SK-N-SH treated with all-trans-retinoic acid at 6 μM for 48 hours (cell line): Measurements from ENCODE around the gene AGAP1.

ENCODE experiments used
- ATAC-seq: fragments of 200-7000 bp; cut with Tn5 transposase; 3 replicates; pipeline ENCODE4 v1.9.1; 2020; ENCODE audit warnings: mild to moderate bottlenecking, moderate library complexity
- BACH2 ChIP-seq: fragments of 250-450 bp; sonication (Bioruptor Pico); IDR thresholded peaks from 2 replicates; pipeline ENCODE4 v1.9.0; 2021; ENCODE audit warnings: mild to moderate bottlenecking, borderline replicate concordance
- CREB5 ChIP-seq: fragments of 250-450 bp; sonication (Bioruptor Pico); IDR thresholded peaks from 2 replicates; pipeline ENCODE4 v1.5.1; 2020; ENCODE audit warnings: low read depth, mild to moderate bottlenecking, moderate library complexity
- CSDC2 ChIP-seq: fragments of 250-450 bp; sonication (Bioruptor Pico); IDR thresholded peaks from 2 replicates; pipeline ENCODE4 v1.5.0; 2020; ENCODE audit warnings: mild to moderate bottlenecking, moderate library complexity
- CSRNP3 ChIP-seq: fragments of 250-450 bp; sonication (Bioruptor Pico); IDR thresholded peaks from 2 replicates; pipeline ENCODE4 v1.5.1; 2021; ENCODE audit warnings: mild to moderate bottlenecking, moderate library complexity
- GLIS3 ChIP-seq: fragments of 250-450 bp; sonication (Bioruptor Pico); IDR thresholded peaks from 2 replicates; pipeline ENCODE4 v1.5.0; 2020; ENCODE audit warnings: mild to moderate bottlenecking, moderate library complexity
- ISL1 ChIP-seq: fragments of 250-450 bp; sonication (Bioruptor Pico); IDR thresholded peaks from 2 replicates; pipeline ENCODE4 v2.1.2; 2022; ENCODE audit warnings: mild to moderate bottlenecking, moderate library complexity
- OSR1 ChIP-seq: fragments of 250-450 bp; sonication (Bioruptor Pico); IDR thresholded peaks from 2 replicates; pipeline ENCODE4 v1.8.0; 2022; ENCODE audit warnings: moderate library complexity, mild to moderate bottlenecking, inconsistent platforms
- PATZ1 ChIP-seq: fragments of 250-450 bp; sonication (Bioruptor Pico); IDR thresholded peaks from 2 replicates; pipeline ENCODE4 v1.8.0; 2020; ENCODE audit warnings: mild to moderate bottlenecking, moderate library complexity, borderline replicate concordance
- PPARA ChIP-seq: fragments of 250-450 bp; sonication (Bioruptor Pico); IDR thresholded peaks from 2 replicates; pipeline ENCODE4 v1.5.0; 2020; ENCODE audit warnings: mild to moderate bottlenecking, borderline replicate concordance
- SNAI2 ChIP-seq: fragments of 250-450 bp; sonication (Bioruptor Pico); IDR thresholded peaks from 2 replicates; pipeline ENCODE4 v1.5.0; 2020; ENCODE audit warnings: mild to moderate bottlenecking, moderate library complexity
- TCF4 ChIP-seq: fragments of 250-450 bp; sonication (Bioruptor Pico); IDR thresholded peaks from 2 replicates; pipeline ENCODE4 v1.8.0; 2021; ENCODE audit warnings: mild to moderate bottlenecking, moderate library complexity, borderline replicate concordance
- TOX ChIP-seq: fragments of 250-450 bp; sonication (Bioruptor Pico); IDR thresholded peaks from 2 replicates; pipeline ENCODE4 v1.8.0; 2021; ENCODE audit warnings: mild to moderate bottlenecking, moderate library complexity, borderline replicate concordance
- TSHZ2 ChIP-seq: fragments of 250-450 bp; sonication (Bioruptor Pico); IDR thresholded peaks from 2 replicates; pipeline ENCODE4 v1.5.0; 2020; ENCODE audit warnings: mild to moderate bottlenecking, moderate library complexity
- ZC3H10 ChIP-seq: fragments of 250-450 bp; sonication (Bioruptor Pico); IDR thresholded peaks from 2 replicates; pipeline ENCODE4 v1.5.1; 2021; ENCODE audit warnings: mild to moderate bottlenecking, moderate library complexity
- ZFP3 ChIP-seq: fragments of 250-450 bp; sonication (Bioruptor Pico); IDR thresholded peaks from 2 replicates; pipeline ENCODE4 v1.5.0; 2020; ENCODE audit warnings: mild to moderate bottlenecking, moderate library complexity
- ZFP30 ChIP-seq: fragments of 450-650 bp; formaldehyde crosslinking; IDR thresholded peaks from 2 replicates; pipeline ENCODE4 v1.5.0; 2022; ENCODE audit warnings: mild to moderate bottlenecking, moderate library complexity
- ZNF565 ChIP-seq: fragments of 450-650 bp; formaldehyde crosslinking; conservative IDR thresholded peaks from 2 replicates; pipeline ENCODE4 v1.5.0; 2020; ENCODE audit warnings: low read depth, mild to moderate bottlenecking, moderate library complexity
- ZNF70 ChIP-seq: fragments of 450-650 bp; formaldehyde crosslinking; IDR thresholded peaks from 2 replicates; pipeline ENCODE4 v1.5.0; 2020; ENCODE audit warnings: mild to moderate bottlenecking, moderate library complexity
- ZNF8 ChIP-seq: fragments of 450-650 bp; formaldehyde crosslinking; IDR thresholded peaks from 2 replicates; pipeline ENCODE4 v1.5.0; 2020; ENCODE audit warnings: mild to moderate bottlenecking, moderate library complexity

AGAP1 gene

GRCh38 chr2:235876099-235876679 is 382.3 kb downstream of the AGAP1 start:
- TF ChIP-seq BACH2 (CRISPR knock-in tag) (no peak), ZNF565 (no peak), ZC3H10 (CRISPR knock-in tag) (no peak), ZFP3 (CRISPR knock-in tag) (no peak), SNAI2 (CRISPR knock-in tag) (no peak), CREB5 (CRISPR knock-in tag) (no peak), ZFP30 (CRISPR knock-in tag) (no peak), CSRNP3 (no peak), PATZ1 (CRISPR knock-in tag) (no peak), ISL1 (no peak), CSDC2 (CRISPR knock-in tag) (no peak), PPARA (CRISPR knock-in tag) (no peak), TCF4 (CRISPR knock-in tag) (no peak), ZNF70 (CRISPR knock-in tag) (no peak), ZNF8 (CRISPR knock-in tag) (no peak), TSHZ2 (CRISPR knock-in tag) (no peak)

GRCh38 chr2:235877275-235877802 is 383.5 kb downstream of the AGAP1 start:
- no peak for ATAC-seq
- no peak for TF ChIP-seq CSDC2 (CRISPR knock-in tag)
- no peak for TF ChIP-seq ZNF565
- no peak for TF ChIP-seq ZFP3 (CRISPR knock-in tag)
- TF ChIP-seq PPARA (CRISPR knock-in tag) = no peak
- no peak for TF ChIP-seq CREB5 (CRISPR knock-in tag)
- TF ChIP-seq PATZ1 (CRISPR knock-in tag) = no peak
- TF ChIP-seq TOX (CRISPR knock-in tag) = no peak
- no peak for TF ChIP-seq SNAI2 (CRISPR knock-in tag)
- no peak for TF ChIP-seq CSRNP3
- TF ChIP-seq TSHZ2 (CRISPR knock-in tag) = no peak
- no peak for TF ChIP-seq OSR1 (CRISPR knock-in tag)
- no peak for TF ChIP-seq ZFP30 (CRISPR knock-in tag)
- TF ChIP-seq GLIS3 = no peak
- TF ChIP-seq, all 23 proteins: peak for 0

More at GRCh38 chr2:235876099-235876679, 382.3 kb downstream of the AGAP1 start:
- no peak for ATAC-seq
